ENCODE data around the gene LRRC15. TPM values are rescaled to one million over a fixed set of nuclear protein-coding genes. Genes with fewer than 3 reads are reported as not detected.
A peak's percentile ranks its signal among the peaks of the same experiment; 100 is the strongest.

Gene LRRC15
- total RNA-seq, 1 experiment from 2014 or later: not detected

DNA sequence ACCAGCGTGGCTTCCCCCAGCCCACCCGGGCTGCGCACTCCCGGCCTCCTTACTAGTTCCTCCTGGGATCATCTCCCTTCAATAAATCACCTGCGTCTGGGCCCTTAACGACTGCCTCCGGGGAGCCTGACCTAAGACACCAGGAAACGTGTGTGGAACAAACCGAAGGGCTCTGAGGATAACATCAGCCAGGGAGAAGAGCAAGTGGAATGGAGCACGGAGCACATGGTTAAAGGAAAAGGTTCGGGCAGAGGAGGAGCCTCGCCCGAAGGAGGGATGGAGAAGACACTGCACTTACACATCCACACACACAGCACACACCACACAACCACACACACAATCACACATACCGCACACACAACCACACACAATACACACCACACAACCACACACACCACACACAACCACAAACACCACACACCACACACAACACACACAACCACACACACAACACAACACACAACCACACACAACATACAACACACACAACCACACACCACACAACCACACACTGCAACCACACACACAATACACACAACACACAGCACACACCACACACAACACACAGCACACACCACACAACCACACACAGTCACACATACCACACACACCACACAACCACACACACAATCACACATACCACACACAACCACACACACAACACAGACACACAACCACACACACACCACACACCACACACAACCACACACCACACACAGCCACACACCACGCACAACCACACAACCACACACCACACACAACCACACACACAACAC is 43.2 kb downstream of the LRRC15 start:
- DNase-seq (ENCODE audit: low read depth): peak; percentile 77
- in situ Hi-C loops (cut with HindIII; ENCODE audit: low pct_unique_long_range_greater_than_20kb, low sequenced_read_pairs): no loop called here

DNA sequence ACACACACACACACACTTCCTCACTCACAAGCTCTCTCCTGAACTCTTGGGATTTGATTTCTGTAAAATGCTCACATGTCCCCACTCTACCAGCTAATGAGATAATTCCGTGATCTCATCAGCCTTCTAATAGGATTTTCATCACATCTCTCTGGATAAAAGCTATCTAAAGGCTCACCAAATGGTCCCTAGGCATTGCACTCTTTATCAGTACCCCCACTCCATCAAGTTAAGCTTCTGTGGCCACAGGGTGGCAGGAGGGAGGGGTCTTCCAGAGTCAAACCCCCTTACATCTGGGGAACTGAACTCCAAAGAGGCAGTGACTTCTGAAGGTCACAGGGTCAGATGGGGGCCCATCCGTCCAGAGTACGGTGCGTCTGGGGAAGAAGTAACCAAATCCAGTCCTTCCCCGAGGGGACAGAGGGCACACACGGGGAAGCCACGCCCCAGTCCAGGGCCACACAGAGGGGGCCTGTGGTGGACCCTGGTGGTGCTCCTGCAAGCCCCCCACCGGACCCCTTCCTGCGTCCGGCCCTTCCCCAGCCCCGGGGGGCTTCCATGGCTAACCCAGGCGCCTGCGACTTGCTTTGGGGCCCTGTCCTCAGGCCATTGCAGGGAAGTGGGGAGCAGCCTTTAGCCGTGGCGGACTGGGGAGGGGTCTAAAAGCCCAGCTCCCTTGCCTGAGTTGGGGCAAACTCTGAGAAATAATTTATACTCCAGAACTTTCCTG is 44.0 kb downstream of the LRRC15 start:
- no peak for DNase-seq (ENCODE audit: low read depth)
- in situ Hi-C loops (cut with HindIII; ENCODE audit: low pct_unique_long_range_greater_than_20kb, low sequenced_read_pairs): no loop called here

DNA sequence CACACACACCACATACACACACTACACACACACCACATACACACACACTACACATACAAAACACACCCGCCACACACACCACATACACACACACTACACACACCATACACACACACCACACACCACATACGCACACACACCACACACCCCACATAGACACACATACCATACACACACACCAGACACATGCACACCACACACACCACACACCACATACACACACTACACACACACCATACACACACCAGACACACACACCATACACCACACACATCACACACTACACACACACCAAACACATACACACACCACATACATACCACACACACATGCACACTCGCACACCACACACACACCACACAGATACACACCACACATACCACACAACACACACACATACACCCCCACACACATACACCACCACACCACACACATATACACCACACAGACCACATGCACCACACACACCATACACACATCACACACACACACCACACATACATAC is 44.7 kb downstream of the LRRC15 start:
- no peak for DNase-seq (ENCODE audit: low read depth)
- in situ Hi-C loops (cut with HindIII; ENCODE audit: low pct_unique_long_range_greater_than_20kb, low sequenced_read_pairs): no loop called here

DNA sequence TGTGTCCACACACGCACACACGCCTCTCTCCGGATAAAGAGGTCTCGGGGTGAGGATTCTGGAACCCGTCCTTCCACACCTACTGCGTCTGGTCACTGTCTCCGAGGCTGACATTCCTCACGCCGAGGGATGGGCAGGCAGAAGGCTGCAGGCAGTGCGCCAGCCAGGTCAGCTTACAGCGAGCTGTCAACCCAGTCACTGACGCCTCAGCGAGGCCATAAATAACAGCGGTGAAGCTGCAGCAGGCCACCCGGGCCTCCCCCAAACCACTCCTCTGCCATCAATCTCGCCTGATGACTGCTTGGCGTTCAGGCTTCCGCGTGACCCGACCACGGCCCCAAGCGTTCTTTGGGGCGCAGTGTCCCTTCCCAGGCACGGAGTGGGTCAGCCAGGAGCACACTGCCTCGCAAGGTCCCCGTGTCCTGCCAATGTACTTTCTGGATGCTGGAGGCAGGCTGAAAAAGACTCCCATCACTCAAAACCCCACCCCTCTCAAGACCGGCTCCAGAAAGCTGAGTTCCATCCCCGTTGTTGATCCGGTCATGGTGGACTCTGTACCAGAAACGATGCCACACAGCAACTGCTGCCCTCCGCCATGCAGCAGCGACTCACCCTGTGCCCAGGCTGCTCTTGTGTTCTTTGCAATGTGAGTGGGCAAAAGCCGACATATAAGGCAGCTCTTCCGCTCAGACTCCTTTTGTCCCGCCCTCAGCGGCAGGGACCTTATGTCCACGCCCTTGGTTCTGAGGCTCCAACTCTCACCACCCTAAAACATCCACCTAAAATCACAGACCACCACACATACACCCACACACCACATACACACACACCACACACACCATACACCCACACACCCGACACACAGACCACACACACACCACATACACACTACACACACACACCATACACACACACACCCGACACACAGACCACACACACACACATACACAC is 45.5 kb downstream of the LRRC15 start:
- in situ Hi-C loops (cut with HindIII; ENCODE audit: low pct_unique_long_range_greater_than_20kb, low sequenced_read_pairs): no loop called here
- peak; percentile 93 for DNase-seq (ENCODE audit: low read depth)

DNA sequence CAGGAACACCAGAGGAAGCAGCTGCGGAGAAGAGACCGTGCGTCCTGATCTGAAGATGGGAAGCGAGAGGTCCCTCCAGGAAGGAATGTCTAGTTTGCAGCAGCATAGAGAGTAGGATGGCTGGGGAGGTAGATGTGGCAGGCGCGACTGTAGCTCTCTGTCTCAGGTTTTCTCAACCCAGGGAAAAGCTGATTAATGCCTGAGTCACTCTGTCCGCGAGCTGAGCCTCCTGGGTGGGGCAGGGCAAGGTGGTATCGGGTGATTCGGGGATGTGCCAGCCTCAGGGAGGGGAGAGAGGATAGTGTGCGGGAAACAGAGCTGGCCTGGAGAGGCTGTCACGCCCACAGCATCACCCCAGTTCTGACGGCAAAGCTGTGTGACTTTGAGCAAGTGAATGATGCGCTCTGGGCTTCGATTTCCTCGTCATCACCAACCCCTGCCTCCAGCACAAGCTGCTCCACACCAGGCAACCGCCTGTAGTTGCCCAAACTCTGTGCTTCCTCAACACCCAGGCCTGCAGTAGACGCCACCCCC is 46.8 kb downstream of the LRRC15 start:
- peak; percentile 95 for DNase-seq (ENCODE audit: low read depth)
- in situ Hi-C loops (cut with HindIII; ENCODE audit: low pct_unique_long_range_greater_than_20kb, low sequenced_read_pairs): no loop called here

DNA sequence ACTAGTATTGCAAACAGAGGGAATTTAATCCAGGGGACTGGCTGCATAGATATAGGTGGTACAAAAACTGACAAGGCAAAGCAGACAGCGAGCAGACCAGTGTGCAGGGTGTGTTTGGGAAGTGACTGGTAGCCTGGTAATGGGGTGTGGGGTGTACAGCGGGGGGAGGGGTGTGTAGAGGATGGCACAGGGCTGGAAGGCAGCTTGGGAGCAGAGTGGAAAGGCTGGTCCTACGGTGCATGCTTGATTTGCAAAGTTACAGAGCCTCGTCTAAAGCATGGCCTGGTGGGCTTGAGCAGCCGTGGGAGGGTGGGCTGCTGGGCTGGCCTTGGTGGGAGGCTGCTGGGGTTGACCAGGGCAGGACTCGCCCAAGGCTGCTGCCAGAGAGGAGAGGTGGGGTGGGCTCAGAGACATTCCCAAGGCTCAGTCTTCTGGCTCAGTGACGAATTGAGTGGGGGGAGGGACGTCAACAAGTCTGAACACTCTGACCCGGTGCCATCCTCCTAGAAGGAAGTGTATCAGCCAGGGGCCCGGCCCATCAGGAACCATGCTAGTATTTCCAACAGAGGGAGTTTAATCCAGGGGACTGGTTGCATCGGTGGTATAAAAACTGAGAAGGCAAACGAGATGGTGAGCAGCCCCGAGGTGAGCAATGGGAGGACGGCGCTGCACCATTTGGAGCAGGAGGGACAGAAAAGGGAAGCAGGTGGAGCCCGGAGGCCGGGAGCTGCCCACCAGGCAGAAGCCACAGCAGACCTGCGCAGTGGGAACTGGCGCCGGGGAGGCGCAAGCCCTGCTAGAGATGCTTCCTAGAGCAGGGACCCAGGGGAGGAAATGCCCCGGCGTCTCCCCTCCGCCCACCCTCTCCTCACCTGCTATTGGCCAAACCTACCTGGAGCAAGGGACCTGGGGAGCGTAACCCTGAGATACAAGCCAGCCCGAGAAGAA is 47.6 kb downstream of the LRRC15 start:
- in situ Hi-C loops (cut with HindIII; ENCODE audit: low pct_unique_long_range_greater_than_20kb, low sequenced_read_pairs): no loop called here
- peak; percentile 83 for DNase-seq (ENCODE audit: low read depth)

DNA sequence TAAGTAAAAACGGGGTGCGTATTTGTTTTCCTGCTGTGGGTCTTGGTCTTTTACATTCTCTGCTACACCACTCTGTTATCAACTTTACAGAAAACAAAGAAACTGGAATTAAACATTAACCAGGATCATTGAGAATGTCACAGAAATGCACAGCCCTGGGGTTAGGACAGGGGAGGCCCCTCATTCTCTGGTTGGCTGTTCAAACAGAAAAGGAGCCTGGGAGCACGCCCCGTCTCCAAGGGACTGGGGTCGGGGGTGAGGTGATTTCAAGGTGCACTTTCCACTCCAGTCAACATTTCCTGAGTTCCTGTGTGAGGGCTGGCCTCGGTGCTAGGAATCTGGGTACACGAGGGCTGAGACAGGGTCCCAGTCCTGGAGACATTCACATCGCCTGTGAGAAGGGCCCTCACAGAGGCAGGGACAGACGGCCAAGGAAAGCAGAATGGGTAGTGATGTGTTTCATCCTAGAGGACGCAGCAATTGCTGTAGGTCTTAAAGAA is 48.7 kb downstream of the LRRC15 start:
- DNase-seq (ENCODE audit: low read depth): no peak
- in situ Hi-C loops (cut with HindIII; ENCODE audit: low pct_unique_long_range_greater_than_20kb, low sequenced_read_pairs): no loop called here

DNA sequence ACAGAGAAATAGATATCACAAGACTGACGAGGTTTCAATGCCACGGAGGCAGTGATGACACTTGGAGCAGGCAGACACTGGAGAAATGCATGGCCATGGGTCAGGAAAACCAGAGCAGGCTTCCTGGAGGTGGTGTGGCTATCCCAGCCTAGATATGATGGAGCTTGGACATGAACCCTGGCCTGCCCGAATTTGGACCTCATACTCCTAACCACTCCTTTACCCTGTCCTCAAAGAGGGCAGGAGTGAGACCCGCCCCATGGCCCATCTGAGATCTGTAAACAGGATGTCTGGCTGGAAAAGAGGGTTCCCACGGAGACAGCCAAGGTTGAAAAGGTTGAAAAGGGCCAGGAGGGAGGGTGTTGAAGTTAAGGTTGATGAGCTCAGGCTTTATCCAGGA is 49.4 kb downstream of the LRRC15 start:
- no peak for DNase-seq (ENCODE audit: low read depth)
- in situ Hi-C loops (cut with HindIII; ENCODE audit: low pct_unique_long_range_greater_than_20kb, low sequenced_read_pairs): no loop called here

DNA sequence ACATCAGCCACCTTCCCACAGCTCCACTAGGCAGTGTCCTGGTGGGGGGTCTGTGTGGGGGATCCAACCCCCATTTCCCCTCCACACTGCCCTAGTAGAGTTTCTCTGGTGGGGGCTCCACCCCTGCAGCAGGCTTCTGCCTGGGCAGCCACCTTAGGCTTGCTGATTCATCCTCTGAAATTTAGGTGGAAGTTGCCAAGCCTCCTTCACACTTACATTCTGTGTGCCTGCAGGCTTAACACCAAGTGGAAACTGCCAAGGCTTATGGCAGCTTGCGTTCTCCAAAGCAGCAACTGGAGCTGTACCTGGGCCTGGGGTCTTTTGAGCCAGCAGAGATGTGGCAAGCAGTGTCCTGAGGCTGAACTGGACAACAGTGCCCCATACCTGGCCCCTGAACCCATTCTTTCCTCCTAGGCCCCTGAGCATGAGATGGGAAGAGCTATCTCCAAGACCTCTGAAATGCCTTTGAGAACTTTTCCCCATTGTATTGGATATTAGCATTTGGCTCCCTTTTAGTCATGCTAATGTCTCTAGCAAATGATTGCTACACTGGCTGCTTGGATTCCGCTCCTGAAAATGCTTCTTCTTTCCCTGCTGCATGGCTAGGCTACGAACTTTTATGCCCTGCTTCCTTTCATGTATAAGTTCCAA is 50.9 kb downstream of the LRRC15 start:
- in situ Hi-C loops (cut with HindIII; ENCODE audit: low pct_unique_long_range_greater_than_20kb, low sequenced_read_pairs): loop anchor here (10.0 kb wide), 1 partner anchor 464 kb away; no protein-coding TSS in a partner anchor
- DNase-seq (ENCODE audit: low read depth): no peak

DNA sequence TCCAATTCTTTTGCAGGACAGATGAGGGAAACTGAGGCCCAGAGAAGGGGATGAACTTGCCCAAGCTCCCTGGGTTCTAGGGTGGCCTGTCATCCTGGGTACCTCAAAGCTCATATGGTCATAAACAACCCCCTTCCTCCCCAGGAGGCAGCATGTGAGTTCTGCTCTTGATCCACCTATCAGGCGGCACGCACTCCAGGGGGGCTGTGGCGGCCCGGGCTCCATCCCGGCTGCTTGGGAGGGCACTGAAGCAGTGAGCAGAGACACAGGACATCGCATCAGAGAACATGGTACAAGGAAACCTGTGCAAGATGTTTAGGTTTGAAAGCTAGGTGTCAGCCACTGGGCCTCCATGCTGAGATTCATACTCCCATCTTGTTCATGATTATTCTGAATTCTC is 52.6 kb downstream of the LRRC15 start:
- in situ Hi-C loops (cut with HindIII; ENCODE audit: low pct_unique_long_range_greater_than_20kb, low sequenced_read_pairs): loop anchor here (10.0 kb wide), 1 partner anchor 462 kb away; no protein-coding TSS in a partner anchor

DNA sequence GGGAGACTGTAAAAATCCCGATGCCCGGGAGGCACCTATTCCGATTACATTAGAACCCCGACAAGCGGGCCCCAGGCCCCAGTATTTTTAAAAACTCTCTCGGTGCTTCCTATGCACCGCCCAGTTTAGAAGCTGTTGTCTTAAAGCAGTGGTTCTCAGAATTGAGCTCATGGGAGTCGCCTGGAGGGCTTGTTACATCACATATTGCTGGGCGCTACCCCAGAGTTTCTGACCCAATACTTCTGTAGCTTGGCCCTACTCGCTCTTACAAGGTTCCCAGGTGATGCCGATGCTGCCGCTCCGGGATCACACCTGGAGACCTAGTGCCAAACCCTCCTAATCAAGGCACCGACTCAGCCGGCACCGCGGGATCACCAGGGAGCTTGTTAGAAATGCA is 53.6 kb downstream of the LRRC15 start:
- DNase-seq (ENCODE audit: low read depth): no peak
- in situ Hi-C loops (cut with HindIII; ENCODE audit: low pct_unique_long_range_greater_than_20kb, low sequenced_read_pairs): loop anchor here (10.0 kb wide), 1 partner anchor 461 kb away; no protein-coding TSS in a partner anchor

More for the DNA sequence above, 52.6 kb downstream of the LRRC15 start:
- no peak for DNase-seq (ENCODE audit: low read depth)

DNA sequence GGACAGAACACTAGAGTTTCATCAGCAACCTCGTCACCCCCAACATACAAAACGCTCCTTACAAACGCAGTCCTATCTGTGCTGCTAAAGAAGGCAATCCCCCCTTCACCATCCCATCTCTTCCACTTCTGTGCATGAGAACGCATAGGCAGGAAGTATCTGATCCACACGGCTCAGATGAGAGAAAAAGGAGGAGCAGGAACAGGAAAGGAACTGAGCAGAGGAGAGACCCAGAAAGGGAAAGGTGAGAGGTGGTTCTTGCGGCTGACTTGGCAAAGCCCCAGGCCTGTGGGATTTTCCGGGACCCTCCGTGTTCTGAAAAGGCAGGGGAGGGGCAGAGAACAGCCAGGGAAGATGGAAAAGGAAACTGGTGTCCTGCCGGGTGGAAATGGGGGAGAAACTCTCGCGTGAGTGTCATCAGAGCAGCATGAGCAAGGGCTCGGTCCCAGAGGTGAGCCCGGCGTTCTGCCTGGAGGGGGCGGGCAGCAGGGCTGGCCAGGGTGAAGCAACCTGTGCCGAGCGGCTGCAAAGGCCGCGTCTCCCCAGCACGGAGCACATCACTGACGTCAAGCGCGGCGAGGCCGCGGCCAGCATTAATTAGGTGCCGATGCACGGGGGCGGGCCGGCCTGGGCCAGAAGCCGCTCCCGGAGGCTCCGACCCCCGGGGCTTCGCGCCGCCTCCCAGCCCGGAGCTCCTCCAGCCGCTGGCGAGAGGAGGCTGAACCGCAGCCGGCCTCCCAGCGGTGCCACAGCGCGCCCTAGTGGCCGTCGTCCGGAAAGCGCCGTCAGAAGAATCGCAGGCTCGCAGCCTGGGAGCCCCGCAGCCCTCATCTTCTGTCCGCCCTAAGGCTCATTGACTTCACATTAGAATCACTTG is 54.2 kb downstream of the LRRC15 start:
- DNase-seq (ENCODE audit: low read depth): peak; percentile 95
- in situ Hi-C loops (cut with HindIII; ENCODE audit: low pct_unique_long_range_greater_than_20kb, low sequenced_read_pairs): loop anchor here (10.0 kb wide), 1 partner anchor 461 kb away; no protein-coding TSS in a partner anchor

DNA sequence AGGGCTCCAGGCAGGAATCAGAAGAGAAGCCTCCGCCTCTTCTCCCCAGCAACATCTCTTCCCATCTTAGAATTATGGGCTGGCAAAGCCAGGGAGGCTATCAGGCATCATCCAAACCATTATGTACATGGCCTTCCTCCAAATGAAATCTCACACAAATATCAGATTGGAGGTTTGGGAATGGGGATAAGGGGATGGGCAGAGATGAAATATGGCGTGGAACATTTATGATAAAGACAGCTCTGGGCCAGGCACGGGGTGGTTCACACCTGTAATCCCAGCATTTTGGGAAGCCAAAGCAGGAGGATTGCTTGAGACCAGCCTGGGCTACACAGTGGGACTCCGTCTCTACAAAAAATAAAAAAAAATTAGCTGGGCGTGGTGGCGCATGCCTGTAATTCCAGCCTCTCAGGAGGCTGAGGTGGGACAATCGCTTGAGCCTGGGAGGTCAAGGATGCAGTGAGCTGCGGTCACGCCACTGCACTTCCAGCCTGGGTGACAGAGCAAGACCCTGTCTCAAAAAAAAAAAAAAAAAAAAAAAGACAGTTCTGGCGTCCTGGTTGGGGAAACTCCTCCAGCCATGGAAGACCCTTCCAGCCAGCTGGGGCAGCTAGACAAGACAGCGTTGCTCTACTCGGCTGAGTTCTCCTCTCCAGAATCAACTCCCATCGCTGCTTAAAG is 55.0 kb downstream of the LRRC15 start:
- peak; percentile 60 for DNase-seq (ENCODE audit: low read depth)
- in situ Hi-C loops (cut with HindIII; ENCODE audit: low pct_unique_long_range_greater_than_20kb, low sequenced_read_pairs): loop anchor here (10.0 kb wide), 1 partner anchor 460 kb away; no protein-coding TSS in a partner anchor

DNA sequence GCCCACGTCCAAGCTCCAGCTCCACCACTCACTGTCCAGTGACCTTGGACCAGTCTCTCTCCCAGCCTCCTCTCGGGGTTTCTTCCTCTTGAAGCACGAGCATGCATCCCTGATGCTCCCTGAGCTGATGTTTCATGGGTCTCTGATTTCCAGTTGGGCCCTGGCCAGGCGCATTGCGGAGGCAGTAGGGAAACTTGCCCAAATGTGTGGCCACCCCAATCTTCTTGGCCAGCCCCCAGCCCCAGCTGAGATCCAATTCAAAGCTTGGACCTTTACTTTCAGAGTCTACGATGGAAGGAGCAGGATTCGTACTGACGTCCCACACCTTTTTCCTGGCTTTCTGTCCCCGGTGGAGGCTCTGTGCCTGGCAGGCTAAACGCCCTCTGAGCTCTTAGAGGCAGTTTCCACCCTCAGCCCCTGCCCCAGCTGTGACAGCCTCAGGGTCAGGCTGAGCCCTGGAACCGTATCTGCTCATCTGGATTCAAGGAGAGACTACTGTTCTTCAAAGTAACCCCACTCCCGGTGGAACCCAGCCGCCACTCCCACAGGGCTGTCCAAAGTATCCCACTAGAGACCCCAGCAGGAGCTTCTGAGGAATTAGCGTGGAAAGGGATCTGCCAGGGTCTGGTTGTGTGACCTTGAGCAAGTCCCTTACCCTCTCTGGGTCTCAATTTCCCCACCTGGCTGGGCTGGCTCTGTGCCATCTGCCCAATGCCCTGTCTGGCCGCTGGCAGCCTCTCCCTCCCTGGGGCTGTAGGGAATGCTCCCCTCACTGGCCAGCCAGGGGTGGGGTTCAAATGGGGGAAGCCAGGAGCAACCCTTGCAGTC is 55.8 kb downstream of the LRRC15 start:
- no peak for DNase-seq (ENCODE audit: low read depth)
- in situ Hi-C loops (cut with HindIII; ENCODE audit: low pct_unique_long_range_greater_than_20kb, low sequenced_read_pairs): loop anchor here (10.0 kb wide), 1 partner anchor 459 kb away; no protein-coding TSS in a partner anchor

Data from Caki2 (cell line).